Gastroesophageal sphincter (tissue), 3 donors: ENCODE data around the gene FHIT.

Experiments used
- POLR2AphosphoS5 ChIP-seq: sonication (generic); formaldehyde crosslinking; IDR thresholded peaks from one replicate; pipeline ENCODE4 v1.6.1; 2017; ENCODE audit warnings: antibody characterized with exemption
- TF ChIP-seq, protein P1 (sequence below), 4 experiments: fragments of 200-600 bp in 2 of 4; fragments of 450-650 bp in 2 of 4; sonication (generic) in 1 of 4; IDR thresholded peaks; one replicate each; pipeline ENCODE4 v1.5.1; 2017 to 2019; ENCODE audit warnings: antibody characterized with exemption in 4 of 4, mild to moderate bottlenecking in 2 of 4, moderate library complexity in 2 of 4

- TF ChIP-seq, protein P1, sequence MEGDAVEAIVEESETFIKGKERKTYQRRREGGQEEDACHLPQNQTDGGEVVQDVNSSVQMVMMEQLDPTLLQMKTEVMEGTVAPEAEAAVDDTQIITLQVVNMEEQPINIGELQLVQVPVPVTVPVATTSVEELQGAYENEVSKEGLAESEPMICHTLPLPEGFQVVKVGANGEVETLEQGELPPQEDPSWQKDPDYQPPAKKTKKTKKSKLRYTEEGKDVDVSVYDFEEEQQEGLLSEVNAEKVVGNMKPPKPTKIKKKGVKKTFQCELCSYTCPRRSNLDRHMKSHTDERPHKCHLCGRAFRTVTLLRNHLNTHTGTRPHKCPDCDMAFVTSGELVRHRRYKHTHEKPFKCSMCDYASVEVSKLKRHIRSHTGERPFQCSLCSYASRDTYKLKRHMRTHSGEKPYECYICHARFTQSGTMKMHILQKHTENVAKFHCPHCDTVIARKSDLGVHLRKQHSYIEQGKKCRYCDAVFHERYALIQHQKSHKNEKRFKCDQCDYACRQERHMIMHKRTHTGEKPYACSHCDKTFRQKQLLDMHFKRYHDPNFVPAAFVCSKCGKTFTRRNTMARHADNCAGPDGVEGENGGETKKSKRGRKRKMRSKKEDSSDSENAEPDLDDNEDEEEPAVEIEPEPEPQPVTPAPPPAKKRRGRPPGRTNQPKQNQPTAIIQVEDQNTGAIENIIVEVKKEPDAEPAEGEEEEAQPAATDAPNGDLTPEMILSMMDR (IDR thresholded peaks at IDR 0.05): no peak
- no peak for TF ChIP-seq POLR2AphosphoS5
Measured at GRCh38 chr3:59990915-59991314, 1260.3 kb downstream of the FHIT start.
